HepG2 (cell line): ENCODE data around the gene GPRIN1. TPM values are rescaled to one million over a fixed set of nuclear protein-coding genes. Genes with fewer than 3 reads are reported as not detected.

ENCODE experiments used
- ATAC-seq: fragments of 200-7000 bp; cut with Tn5 transposase; 3 replicates; pipeline ENCODE4 v1.9.1; 2020; ENCODE audit warnings: mild to moderate bottlenecking, moderate library complexity
- BruUV-seq: library from RNA; stranded (reverse); fragments of 400-500 nt; replicated peaks from 2 replicates; lab custom pipeline; 2021; lab: Mats Ljungman, UMichigan
- CTCF ChIA-PET: fragments of 300-600 bp; formaldehyde crosslinking; extraction: SDS; loops from one replicate; lab custom pipeline; 2021; ENCODE audit warnings: low total read pairs, inconsistent platforms, low intra/inter-chr PET ratio; lab: Yijun Ruan, JAX
- POLR2A ChIA-PET: fragments of 350-600 bp; sonication (Branson Sonifier 250); formaldehyde crosslinking; loops from one replicate; lab custom pipeline; 2020; ENCODE audit warnings: antibody characterized with exemption, inconsistent platforms; lab: Yijun Ruan, JAX
- DNase-seq: peaks from one replicate; pipeline ENCODE4 v3.0.0-alpha.2; 2015; ENCODE audit warnings: low spot score
- FAIRE-seq: peaks from 3 replicates; lab custom pipeline; 2011; peaks lifted over from hg19 to GRCh38; lab: Jason Lieb, UNC
- H2AFZ ChIP-seq: one replicate; pipeline ENCODE4 v1.6.1; 2011; ENCODE audit warnings: low read length, inconsistent platforms
- H3K27ac ChIP-seq: fragments of 300-600 bp; 3 replicates; pipeline ENCODE4 v1.8.0; 2011; ENCODE audit warnings: mixed run types, mild to moderate bottlenecking, mixed read lengths, low read length, inconsistent platforms; ENCODE audit not compliant: insufficient read depth; ENCODE audit errors: extremely low read length
- H3K27me3 ChIP-seq, 2 experiments: fragments of 200-600 bp in 1 of 2; 2 replicates in 1 of 2; 3 replicates in 1 of 2; pipeline versions ENCODE4 v1.6.0 to v1.8.0; 2011; ENCODE audit warnings: low read length in 2 of 2, mild to moderate bottlenecking in 2 of 2, moderate library complexity in 2 of 2, inconsistent platforms in 1 of 2; ENCODE audit not compliant: insufficient read depth in 2 of 2, control insufficient read depth in 1 of 2
- H3K36me3 ChIP-seq, 2 experiments: fragments of 200-600 bp in 1 of 2; replicated peaks in 1 of 2; 2 replicates in 1 of 2; 3 replicates in 1 of 2; pipeline versions ENCODE4 v1.5.1 to v1.8.0; 2011; ENCODE audit warnings: low read length in 2 of 2, inconsistent platforms in 1 of 2; ENCODE audit not compliant: insufficient read depth in 2 of 2, control insufficient read depth in 1 of 2
- H3K4me1 ChIP-seq: 2 replicates; pipeline ENCODE4 v1.5.1; 2012; ENCODE audit warnings: low read length, inconsistent platforms; ENCODE audit not compliant: insufficient read depth
- H3K4me2 ChIP-seq: 2 replicates; pipeline ENCODE4 v1.6.0; 2011; ENCODE audit warnings: low read depth, low read length, inconsistent platforms
- H3K4me3 ChIP-seq, 3 experiments: fragments of 200-600 bp in 1 of 3; sonication (generic), shearing (Covaris generic) in 1 of 3; replicated peaks in 1 of 3; 2 replicates each; pipeline ENCODE4 v1.5.1; 2011 to 2016; ENCODE audit warnings: low read length in 3 of 3, inconsistent platforms in 2 of 3, low read depth in 2 of 3, mild to moderate bottlenecking in 2 of 3, control low read depth in 1 of 3, mixed read lengths in 1 of 3; ENCODE audit not compliant: insufficient read depth in 1 of 3
- H3K79me2 ChIP-seq: one replicate; pipeline ENCODE4 v1.6.1; 2011; ENCODE audit warnings: low read length, inconsistent platforms; ENCODE audit not compliant: insufficient read depth
- H3K9ac ChIP-seq: 2 replicates; pipeline ENCODE4 v1.6.0; 2011; ENCODE audit warnings: mild to moderate bottlenecking, low read depth, low read length, inconsistent platforms; ENCODE audit not compliant: insufficient read depth
- H3K9me3 ChIP-seq: 2 replicates; pipeline ENCODE4 v1.5.1; 2012; ENCODE audit warnings: mild to moderate bottlenecking, low read length
- H4K20me1 ChIP-seq: 2 replicates; pipeline ENCODE4 v1.6.0; 2011; ENCODE audit warnings: inconsistent platforms, mild to moderate bottlenecking, low read length, moderate library complexity; ENCODE audit not compliant: insufficient read depth
- ELF3 ChIP-seq: IDR thresholded peaks from 2 replicates; pipeline ENCODE4 v1.6.1; 2016; ENCODE audit warnings: missing genetic modification reagents, missing compliant biosample characterization
- ETV6 ChIP-seq: sonication (generic); formaldehyde crosslinking; conservative IDR thresholded peaks from 2 replicates; pipeline ENCODE4 v1.4.0; 2020; ENCODE audit warnings: missing genetic modification reagents
- HNF4A ChIP-seq: sonication (generic); formaldehyde crosslinking; IDR thresholded peaks from 2 replicates; pipeline ENCODE4 v1.4.0; 2020; ENCODE audit warnings: missing genetic modification reagents
- ISL2 ChIP-seq: sonication (generic); formaldehyde crosslinking; IDR thresholded peaks from 2 replicates; pipeline ENCODE4 v1.5.0; 2020; ENCODE audit warnings: missing genetic modification reagents
- JUN ChIP-seq: sonication (generic); formaldehyde crosslinking; IDR thresholded peaks from 2 replicates; pipeline ENCODE4 v1.4.0; 2020; ENCODE audit warnings: mild to moderate bottlenecking, missing genetic modification reagents
- KDM2A ChIP-seq: sonication (generic); formaldehyde crosslinking; IDR thresholded peaks from 2 replicates; pipeline ENCODE4 v1.4.0; 2020; ENCODE audit warnings: low read depth, missing genetic modification reagents, borderline replicate concordance
- MBNL3 ChIP-seq: fragments of 250-450 bp; sonication (Bioruptor Pico); conservative IDR thresholded peaks from 2 replicates; pipeline ENCODE4 v1.8.0; 2022; ENCODE audit warnings: mild to moderate bottlenecking, inconsistent platforms
- MTF1 ChIP-seq: sonication (generic); formaldehyde crosslinking; IDR thresholded peaks from 2 replicates; pipeline ENCODE4 v1.5.0; 2020; ENCODE audit warnings: missing genetic modification reagents
- TBX2 ChIP-seq: sonication (generic); formaldehyde crosslinking; IDR thresholded peaks from 2 replicates; pipeline ENCODE4 v1.5.0; 2020; ENCODE audit warnings: missing genetic modification reagents, mild to moderate bottlenecking, borderline replicate concordance
- ZNF160 ChIP-seq: sonication (generic); formaldehyde crosslinking; IDR thresholded peaks from 2 replicates; pipeline ENCODE4 v1.8.0; 2022; ENCODE audit warnings: mild to moderate bottlenecking, inconsistent platforms, missing genetic modification reagents
- ZNF224 ChIP-seq: sonication (generic); formaldehyde crosslinking; IDR thresholded peaks from 2 replicates; pipeline ENCODE4 v1.5.0; 2020; ENCODE audit warnings: mild to moderate bottlenecking, missing genetic modification reagents
- ZNF441 ChIP-seq: sonication (generic); formaldehyde crosslinking; IDR thresholded peaks from 2 replicates; pipeline ENCODE4 v1.7.0; 2021; ENCODE audit warnings: missing genetic modification reagents, borderline replicate concordance
- ZNF598 ChIP-seq: sonication (generic); formaldehyde crosslinking; IDR thresholded peaks from 2 replicates; pipeline ENCODE4 v1.5.1; 2020; ENCODE audit warnings: mild to moderate bottlenecking, missing genetic modification reagents, borderline replicate concordance
- ZNF772 ChIP-seq: sonication (generic); formaldehyde crosslinking; IDR thresholded peaks from 2 replicates; pipeline ENCODE4 v1.5.0; 2020; ENCODE audit warnings: mild to moderate bottlenecking, missing genetic modification reagents
- WGBS: methylation state at CpG from one replicate; pipeline ENCODE4 v1.1.6; 2017; ENCODE audit warnings: low lambda C conversion rate; 5-methylcytosine and 5-hydroxymethylcytosine counted together
- in situ Hi-C: cut with HindIII; loops from 2 replicates; pipeline ENCODE4 v1.10.0; 2017; ENCODE audit warnings: low pct_unique_long_range_greater_than_20kb; ENCODE audit not compliant: extremely low pct_ligation_motif_present
- intact Hi-C: fragments of 100-400 bp; cut with micrococcal nuclease; formaldehyde crosslinking; loops from one replicate; pipeline ENCODE4 v1.10.0; 2022; ENCODE audit not compliant: unreplicated experiment
- polyA plus RNA-seq, 8 experiments: library from polyadenylated mRNA; depleted of rRNA in 3 of 8; stranded (reverse) in 7 of 8; unstranded in 1 of 8; fragments of >200 nt; fragmentation: Illumina TruSeq in 4 of 8; extraction: Trizol in 4 of 8; gene quantifications; 2 replicates each; pipeline versions ENCODE4 v1.2.1 to v1.2.3, GENCODE V29; 2011 to 2016; ENCODE audit warnings: low read depth in 4 of 8, missing spikeins in 1 of 8, mixed read lengths in 1 of 8; ENCODE audit not compliant: insufficient read depth in 1 of 8
- total RNA-seq, 5 experiments: library from RNA; depleted of rRNA; stranded (reverse); fragments of >200 nt; fragmentation: Illumina TruSeq; extraction: Trizol; gene quantifications; 2 replicates each; pipeline ENCODE4 v1.2.3, GENCODE V29; 2016; ENCODE audit warnings: low read depth in 1 of 5
- TF ChIP-seq, protein P1 (sequence below), 2 experiments: sonication (generic) in 1 of 2; formaldehyde crosslinking in 1 of 2; IDR thresholded peaks; 2 replicates each; pipeline versions ENCODE4 v1.5.1 to v1.6.1; 2011 to 2020; ENCODE audit warnings: borderline replicate concordance in 1 of 2, low read depth in 1 of 2, low read length in 1 of 2, mild to moderate bottlenecking in 1 of 2, missing genetic modification reagents in 1 of 2, moderate library complexity in 1 of 2
- TF ChIP-seq, protein P2 (sequence below): sonication (generic); formaldehyde crosslinking; IDR thresholded peaks from 2 replicates; pipeline ENCODE4 v1.4.0; 2020; ENCODE audit warnings: missing genetic modification reagents

GPRIN1 gene
- total and polyA plus RNA-seq, 2 of the 13 experiments (the other 11 are each of a cell fraction or from before 2014, with no cell fraction given): 0.32 to 2.0 TPM

DNA sequence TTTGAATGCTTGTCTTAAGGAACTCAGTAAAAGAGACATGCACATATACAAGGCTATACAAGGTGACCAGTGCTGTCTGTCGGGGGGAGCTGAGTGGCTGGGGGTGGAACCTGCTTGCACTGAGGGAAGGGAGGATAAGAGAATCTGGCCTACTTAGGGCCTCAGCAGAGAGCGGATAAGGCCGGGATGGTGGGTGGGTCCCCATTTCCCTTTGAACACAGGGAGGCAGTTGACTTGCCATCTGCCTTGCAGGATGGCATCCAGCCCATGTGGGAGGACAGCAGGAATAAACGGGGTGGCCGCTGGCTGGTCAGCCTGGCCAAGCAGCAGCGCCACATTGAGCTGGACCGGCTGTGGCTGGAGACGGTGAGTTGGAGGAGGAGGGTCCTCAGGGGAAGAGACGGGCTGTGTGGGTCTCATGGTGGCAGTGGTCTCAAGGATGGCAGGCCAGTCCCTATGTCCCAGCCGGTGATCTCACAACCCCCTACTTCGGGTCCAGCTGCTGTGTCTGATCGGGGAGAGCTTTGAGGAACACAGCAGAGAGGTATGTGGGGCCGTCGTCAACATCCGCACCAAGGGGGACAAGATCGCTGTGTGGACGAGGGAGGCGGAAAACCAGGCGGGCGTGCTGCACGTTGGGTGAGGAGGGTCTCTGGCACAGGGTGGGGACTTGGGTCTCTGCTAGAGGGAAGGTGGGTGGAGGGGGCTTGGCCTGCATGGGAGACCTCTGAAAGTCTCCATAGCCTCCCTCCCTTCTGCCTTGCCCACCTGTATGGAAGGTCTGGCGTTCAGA, 35.1 kb upstream of the GPRIN1 start:
- Histone ChIP-seq H3K4me2 (no peak overlapping the region), H3K9ac (no peak overlapping the region), H2AFZ (no peak overlapping the region), H3K4me1 (peaks cover 21% of the 10 kb centered on the region), H3K9me3 (no peaks in the 10 kb centered on the region), H3K36me3 (no peaks in the 10 kb centered on the region), H3K27ac (no peak overlapping the region), H3K27me3 (peaks cover 9 to 39% of the 10 kb centered on the region in 2 experiments; a peak in 4 of 5 replicates), H3K4me3 (no peak overlapping the region)
- 58% methylated on average over 22 of the region's 22 CpGs for WGBS
- no peak for DNase-seq
- no peak for TF ChIP-seq ETV6 (CRISPR knock-in tag)
- no peak for TF ChIP-seq ELF3 (CRISPR knock-in tag)
- TF ChIP-seq KDM2A: no peak
- no peak for TF ChIP-seq JUN (CRISPR knock-in tag)
- TF ChIP-seq TBX2 (CRISPR knock-in tag): no peak
- TF ChIP-seq ISL2 (CRISPR knock-in tag): no peak
- TF ChIP-seq ZNF598 (CRISPR knock-in tag): no peak
- TF ChIP-seq HNF4A (CRISPR knock-in tag): no peak
- TF ChIP-seq MBNL3: no peak
- no peak for TF ChIP-seq ZNF160 (CRISPR knock-in tag)
- TF ChIP-seq ZNF772 (CRISPR knock-in tag): no peak
- TF ChIP-seq ZNF441: no peak
- TF ChIP-seq, protein P1, sequence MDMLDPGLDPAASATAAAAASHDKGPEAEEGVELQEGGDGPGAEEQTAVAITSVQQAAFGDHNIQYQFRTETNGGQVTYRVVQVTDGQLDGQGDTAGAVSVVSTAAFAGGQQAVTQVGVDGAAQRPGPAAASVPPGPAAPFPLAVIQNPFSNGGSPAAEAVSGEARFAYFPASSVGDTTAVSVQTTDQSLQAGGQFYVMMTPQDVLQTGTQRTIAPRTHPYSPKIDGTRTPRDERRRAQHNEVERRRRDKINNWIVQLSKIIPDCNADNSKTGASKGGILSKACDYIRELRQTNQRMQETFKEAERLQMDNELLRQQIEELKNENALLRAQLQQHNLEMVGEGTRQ (IDR thresholded peaks at IDR 0.05; ENCODE audit: low read depth, low read length): no peak
- TF ChIP-seq, protein P1 (CRISPR knock-in tag; IDR thresholded peaks at IDR 0.05; ENCODE audit: borderline replicate concordance): no peak
- TF ChIP-seq MTF1 (CRISPR knock-in tag): no peak
- no peak for TF ChIP-seq ZNF224
- TF ChIP-seq, protein P2, sequence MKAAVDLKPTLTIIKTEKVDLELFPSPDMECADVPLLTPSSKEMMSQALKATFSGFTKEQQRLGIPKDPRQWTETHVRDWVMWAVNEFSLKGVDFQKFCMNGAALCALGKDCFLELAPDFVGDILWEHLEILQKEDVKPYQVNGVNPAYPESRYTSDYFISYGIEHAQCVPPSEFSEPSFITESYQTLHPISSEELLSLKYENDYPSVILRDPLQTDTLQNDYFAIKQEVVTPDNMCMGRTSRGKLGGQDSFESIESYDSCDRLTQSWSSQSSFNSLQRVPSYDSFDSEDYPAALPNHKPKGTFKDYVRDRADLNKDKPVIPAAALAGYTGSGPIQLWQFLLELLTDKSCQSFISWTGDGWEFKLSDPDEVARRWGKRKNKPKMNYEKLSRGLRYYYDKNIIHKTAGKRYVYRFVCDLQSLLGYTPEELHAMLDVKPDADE (CRISPR knock-in tag): no peak
- TF ChIP-seq, all 625 proteins: peak for 0
- in situ Hi-C loops (no loop called here), intact Hi-C loops (no loop called here)
- Histone ChIP-seq H4K20me1 (no peaks in the 10 kb centered on the region), H3K79me2 (no peaks in the 10 kb centered on the region)
- ATAC-seq (no peak), FAIRE-seq (no peak)
- ChIA-PET CTCF (no interaction called here), POLR2A (no interaction called here)
- no TSS peak for BruUV-seq
